Transverse colon (tissue), 3 donors: Measurements from ENCODE around the gene CTDSP2.

Experiments
- POLR2A ChIP-seq: fragments of 450-650 bp; IDR thresholded peaks from one replicate; pipeline ENCODE4 v1.6.1; 2016; ENCODE audit warnings: antibody characterized with exemption, mild to moderate bottlenecking, moderate library complexity
- TF ChIP-seq, protein P1 (sequence below), 5 experiments: fragments of 200-600 bp in 3 of 5; fragments of 450-650 bp in 2 of 5; sonication (generic) in 3 of 5; IDR thresholded peaks; 1 replicate in 2 of 5; 2 replicates in 3 of 5; pipeline ENCODE4 v1.5.1; 2016 to 2017; ENCODE audit warnings: antibody characterized with exemption in 5 of 5, inconsistent platforms in 3 of 5, mild to moderate bottlenecking in 2 of 5, moderate library complexity in 1 of 5

DNA sequence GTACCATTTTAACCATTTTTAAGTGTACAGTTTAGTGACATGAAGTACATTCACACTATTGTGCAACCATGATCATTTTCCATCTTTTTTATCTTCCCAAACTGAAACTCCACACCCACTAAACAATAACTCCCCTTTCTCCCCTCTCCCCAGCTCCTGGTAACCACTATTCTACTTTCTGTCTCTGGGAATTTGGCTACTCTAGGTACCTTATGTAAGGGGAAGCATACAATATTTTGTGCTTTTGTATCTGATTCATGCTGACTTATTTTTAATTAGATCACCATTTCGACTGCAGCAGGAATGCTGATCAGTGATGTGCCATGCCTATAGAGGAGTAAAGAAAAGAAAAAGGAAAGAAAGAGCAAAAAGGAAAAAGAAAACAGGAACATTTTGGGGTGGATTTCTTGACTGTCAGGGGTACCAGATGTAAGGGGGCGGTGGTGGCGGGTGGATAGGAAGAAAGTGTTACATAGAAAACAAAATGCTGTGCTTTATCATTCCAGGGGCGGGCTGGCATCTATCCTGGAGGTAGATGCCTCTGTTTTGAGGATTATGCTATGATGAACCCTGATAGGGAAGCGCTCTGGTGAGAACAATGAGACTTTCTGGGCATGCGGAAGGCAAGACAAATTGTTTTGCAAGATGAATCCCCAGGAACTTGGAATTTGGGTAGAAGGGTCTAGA lies 45.2 kb upstream of the CTDSP2 start:
- TF ChIP-seq, protein P1, sequence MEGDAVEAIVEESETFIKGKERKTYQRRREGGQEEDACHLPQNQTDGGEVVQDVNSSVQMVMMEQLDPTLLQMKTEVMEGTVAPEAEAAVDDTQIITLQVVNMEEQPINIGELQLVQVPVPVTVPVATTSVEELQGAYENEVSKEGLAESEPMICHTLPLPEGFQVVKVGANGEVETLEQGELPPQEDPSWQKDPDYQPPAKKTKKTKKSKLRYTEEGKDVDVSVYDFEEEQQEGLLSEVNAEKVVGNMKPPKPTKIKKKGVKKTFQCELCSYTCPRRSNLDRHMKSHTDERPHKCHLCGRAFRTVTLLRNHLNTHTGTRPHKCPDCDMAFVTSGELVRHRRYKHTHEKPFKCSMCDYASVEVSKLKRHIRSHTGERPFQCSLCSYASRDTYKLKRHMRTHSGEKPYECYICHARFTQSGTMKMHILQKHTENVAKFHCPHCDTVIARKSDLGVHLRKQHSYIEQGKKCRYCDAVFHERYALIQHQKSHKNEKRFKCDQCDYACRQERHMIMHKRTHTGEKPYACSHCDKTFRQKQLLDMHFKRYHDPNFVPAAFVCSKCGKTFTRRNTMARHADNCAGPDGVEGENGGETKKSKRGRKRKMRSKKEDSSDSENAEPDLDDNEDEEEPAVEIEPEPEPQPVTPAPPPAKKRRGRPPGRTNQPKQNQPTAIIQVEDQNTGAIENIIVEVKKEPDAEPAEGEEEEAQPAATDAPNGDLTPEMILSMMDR (IDR thresholded peaks at IDR 0.05) = no peak
- no peak for TF ChIP-seq POLR2A
